Loucy (cell line): ENCODE measurements around the gene BMERB1.

Experiments
- H2AFZ ChIP-seq: fragments of 200-600 bp; sonication (generic); 2 replicates; pipeline ENCODE4 v1.6.0; 2016; ENCODE audit warnings: antibody characterized with exemption, mild to moderate bottlenecking, low read length, moderate library complexity
- H3F3A ChIP-seq: fragments of 200-600 bp; 2 replicates; pipeline ENCODE4 v1.6.0; 2016; ENCODE audit warnings: antibody characterized with exemption, low read depth, mild to moderate bottlenecking
- H3K27me3 ChIP-seq: fragments of 200-600 bp; sonication (generic); 2 replicates; pipeline ENCODE4 v1.6.1; 2014; ENCODE audit warnings: low read length, mild to moderate bottlenecking; ENCODE audit not compliant: insufficient read depth, poor library complexity, severe bottlenecking
- H3K36me3 ChIP-seq: fragments of 200-600 bp; sonication (generic); 2 replicates; pipeline ENCODE4 v1.6.1; 2016; ENCODE audit warnings: low read length; ENCODE audit not compliant: insufficient read depth
- H3K4me1 ChIP-seq: fragments of 200-600 bp; sonication (generic); 2 replicates; pipeline ENCODE4 v1.5.1; 2014; ENCODE audit warnings: low read length, mild to moderate bottlenecking; ENCODE audit not compliant: insufficient read depth, poor library complexity, severe bottlenecking
- H3K4me2 ChIP-seq: fragments of 200-600 bp; sonication (generic); 2 replicates; pipeline ENCODE4 v1.6.0; 2014; ENCODE audit warnings: antibody characterized with exemption, low read length, low read depth, mild to moderate bottlenecking; ENCODE audit not compliant: poor library complexity, severe bottlenecking
- H3K4me3 ChIP-seq: fragments of 200-600 bp; sonication (generic); 2 replicates; pipeline ENCODE4 v1.5.1; 2014; ENCODE audit warnings: low read length, mild to moderate bottlenecking, mixed read lengths; ENCODE audit not compliant: poor library complexity, severe bottlenecking
- H3K79me2 ChIP-seq: fragments of 200-600 bp; sonication (generic); 2 replicates; pipeline ENCODE4 v1.6.1; 2014; ENCODE audit warnings: low read length; ENCODE audit not compliant: insufficient read depth
- H3K9ac ChIP-seq: fragments of 200-600 bp; sonication (generic); 2 replicates; pipeline ENCODE4 v1.6.0; 2014; ENCODE audit warnings: mild to moderate bottlenecking, low read depth, low read length, moderate library complexity; ENCODE audit not compliant: poor library complexity, severe bottlenecking
- H3K9me2 ChIP-seq: fragments of 200-600 bp; sonication (generic); replicated peaks from 2 replicates; pipeline ENCODE4 v1.6.1; 2016; ENCODE audit warnings: low read depth, low read length, mixed read lengths
- H3K9me3 ChIP-seq: fragments of 200-600 bp; sonication (generic); 2 replicates; pipeline ENCODE4 v1.6.1; 2014; ENCODE audit warnings: mild to moderate bottlenecking, antibody characterized with exemption, low read length, low read depth; ENCODE audit not compliant: insufficient read depth
- H4K20me1 ChIP-seq: fragments of 200-600 bp; sonication (generic); 2 replicates; pipeline ENCODE4 v1.6.0; 2014; ENCODE audit warnings: antibody characterized with exemption, low read length, mild to moderate bottlenecking; ENCODE audit not compliant: insufficient read depth, poor library complexity, severe bottlenecking
- CTCF ChIP-seq: fragments of 200-600 bp; sonication (generic); conservative IDR thresholded peaks from 2 replicates; pipeline ENCODE4 v1.5.1; 2014; ENCODE audit warnings: mild to moderate bottlenecking, antibody characterized with exemption, low read length
- EZH2phosphoT487 ChIP-seq: fragments of 200-600 bp; IDR thresholded peaks from 2 replicates; pipeline ENCODE4 v1.6.1; 2018; ENCODE audit warnings: antibody characterized with exemption, mild to moderate bottlenecking, moderate library complexity, borderline replicate concordance

The BMERB1 gene

GRCh38 chr16:15487336-15488284, 53.2 kb downstream of the BMERB1 start:
- Histone ChIP-seq H3F3A (no peaks in the 10 kb centered on the region), H3K9me2 (no peaks in the 10 kb centered on the region), H2AFZ (no peak overlapping the region), H3K4me2 (no peak overlapping the region), H3K27me3 (no peaks in the 10 kb centered on the region), H3K4me3 (no peak overlapping the region), H3K79me2 (no peaks in the 10 kb centered on the region), H3K9me3 (no peaks in the 10 kb centered on the region), H3K4me1 (no peaks in the 10 kb centered on the region), H3K9ac (no peak overlapping the region), H4K20me1 (no peaks in the 10 kb centered on the region), H3K36me3 (no peaks in the 10 kb centered on the region)
- TF ChIP-seq EZH2phosphoT487, result no peak
- TF ChIP-seq CTCF, result no peak

GRCh38 chr16:15489016-15489415, 54.6 kb downstream of the BMERB1 start:
- no peak overlapping the region for H3K4me3 ChIP-seq
- H3K4me2 ChIP-seq, result no peak overlapping the region
- H3K9me2 ChIP-seq, result no peaks in the 10 kb centered on the region
- no peaks in the 10 kb centered on the region for H3K9me3 ChIP-seq
- H3K4me1 ChIP-seq, result no peaks in the 10 kb centered on the region
- no peaks in the 10 kb centered on the region for H3F3A ChIP-seq
- no peak overlapping the region for H2AFZ ChIP-seq
- H3K9ac ChIP-seq, result no peak overlapping the region
- no peaks in the 10 kb centered on the region for H3K79me2 ChIP-seq
- no peaks in the 10 kb centered on the region for H3K27me3 ChIP-seq
- TF ChIP-seq CTCF (no peak), EZH2phosphoT487 (no peak)
- no peaks in the 10 kb centered on the region for H3K36me3 ChIP-seq
- no peaks in the 10 kb centered on the region for H4K20me1 ChIP-seq

- Histone ChIP-seq H3K9me3 (no peaks in the 10 kb centered on the region), H3K4me1 (no peaks in the 10 kb centered on the region), H3K4me2 (no peak overlapping the region), H4K20me1 (no peaks in the 10 kb centered on the region), H3K4me3 (no peak overlapping the region), H3K27me3 (no peaks in the 10 kb centered on the region), H3K36me3 (no peaks in the 10 kb centered on the region), H3K79me2 (no peaks in the 10 kb centered on the region), H2AFZ (no peak overlapping the region), H3K9me2 (no peaks in the 10 kb centered on the region), H3F3A (no peaks in the 10 kb centered on the region), H3K9ac (no peak overlapping the region)
- TF ChIP-seq EZH2phosphoT487 (no peak), CTCF (no peak)
Observed at GRCh38 chr16:15490123-15490711, 55.8 kb downstream of the BMERB1 start.
